ENCODE data around the gene ZNF416.

- TF ChIP-seq, protein P1, sequence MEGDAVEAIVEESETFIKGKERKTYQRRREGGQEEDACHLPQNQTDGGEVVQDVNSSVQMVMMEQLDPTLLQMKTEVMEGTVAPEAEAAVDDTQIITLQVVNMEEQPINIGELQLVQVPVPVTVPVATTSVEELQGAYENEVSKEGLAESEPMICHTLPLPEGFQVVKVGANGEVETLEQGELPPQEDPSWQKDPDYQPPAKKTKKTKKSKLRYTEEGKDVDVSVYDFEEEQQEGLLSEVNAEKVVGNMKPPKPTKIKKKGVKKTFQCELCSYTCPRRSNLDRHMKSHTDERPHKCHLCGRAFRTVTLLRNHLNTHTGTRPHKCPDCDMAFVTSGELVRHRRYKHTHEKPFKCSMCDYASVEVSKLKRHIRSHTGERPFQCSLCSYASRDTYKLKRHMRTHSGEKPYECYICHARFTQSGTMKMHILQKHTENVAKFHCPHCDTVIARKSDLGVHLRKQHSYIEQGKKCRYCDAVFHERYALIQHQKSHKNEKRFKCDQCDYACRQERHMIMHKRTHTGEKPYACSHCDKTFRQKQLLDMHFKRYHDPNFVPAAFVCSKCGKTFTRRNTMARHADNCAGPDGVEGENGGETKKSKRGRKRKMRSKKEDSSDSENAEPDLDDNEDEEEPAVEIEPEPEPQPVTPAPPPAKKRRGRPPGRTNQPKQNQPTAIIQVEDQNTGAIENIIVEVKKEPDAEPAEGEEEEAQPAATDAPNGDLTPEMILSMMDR (IDR thresholded peaks at IDR 0.05), result no peak
- TF ChIP-seq TCF7L2 (IDR thresholded peaks at IDR 0.05; ENCODE audit: low read depth, low read length), result no peak
- TF ChIP-seq POLR2AphosphoS5 (IDR thresholded peaks at IDR 0.05; ENCODE audit: low read depth, low read length), result no peak
Observed at GRCh38 chr19:57552432-57552831, 26.3 kb downstream of the ZNF416 start.

All from Panc1 (cell line).